ENCODE measurements around the gene ZNF512. TPM values are rescaled to one million over a fixed set of nuclear protein-coding genes. Genes with fewer than 3 reads are reported as not detected.
"Not testable (repeated sequence)": the region's sequence is repeated elsewhere in the genome, so short reads cannot be mapped to it uniquely, and the experiment has no call there.

The ZNF512 gene, protein sequence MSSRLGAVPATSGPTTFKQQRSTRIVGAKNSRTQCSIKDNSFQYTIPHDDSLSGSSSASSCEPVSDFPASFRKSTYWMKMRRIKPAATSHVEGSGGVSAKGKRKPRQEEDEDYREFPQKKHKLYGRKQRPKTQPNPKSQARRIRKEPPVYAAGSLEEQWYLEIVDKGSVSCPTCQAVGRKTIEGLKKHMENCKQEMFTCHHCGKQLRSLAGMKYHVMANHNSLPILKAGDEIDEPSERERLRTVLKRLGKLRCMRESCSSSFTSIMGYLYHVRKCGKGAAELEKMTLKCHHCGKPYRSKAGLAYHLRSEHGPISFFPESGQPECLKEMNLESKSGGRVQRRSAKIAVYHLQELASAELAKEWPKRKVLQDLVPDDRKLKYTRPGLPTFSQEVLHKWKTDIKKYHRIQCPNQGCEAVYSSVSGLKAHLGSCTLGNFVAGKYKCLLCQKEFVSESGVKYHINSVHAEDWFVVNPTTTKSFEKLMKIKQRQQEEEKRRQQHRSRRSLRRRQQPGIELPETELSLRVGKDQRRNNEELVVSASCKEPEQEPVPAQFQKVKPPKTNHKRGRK
- 10 to 100 TPM; 24.0 to 26.5 (median 24.8) TPM for total RNA-seq
- 11.9 TPM for polyA plus RNA-seq
- long read RNA-seq, donor 1, transcript ZNF512-208 (13 exons, 3,543 nt), result minor isoform, 6 of 30 reads
- long read RNA-seq, donor 1, transcript ZNF512-201 (14 exons, 3,541 nt), result major isoform, 9 of 30 reads
- long read RNA-seq, donor 1, partial matches to known transcripts, result 7 of 30 reads
- long read RNA-seq, donor 1, other reads (novel, unspliced or antisense), result 5 of 30 reads
- long read RNA-seq, donor 2, transcript ZNF512-201 (14 exons, 3,541 nt), result major isoform, 9 of 19 reads
- long read RNA-seq, donor 2, partial matches to known transcripts, result 1 of 19 reads
- long read RNA-seq, donor 2, other reads (novel, unspliced or antisense), result 4 of 19 reads
- long read RNA-seq, donor 3, transcript ZNF512-202 (14 exons, 3,417 nt), result minor isoform, 12 of 84 reads
- long read RNA-seq, donor 3, transcript ZNF512-208 (13 exons, 3,543 nt), result major isoform, 24 of 84 reads
- long read RNA-seq, donor 3, transcript ZNF512-201 (14 exons, 3,541 nt), result minor isoform, 23 of 84 reads
- long read RNA-seq, donor 3, partial matches to known transcripts, result 16 of 84 reads
- long read RNA-seq, donor 3, other reads (novel, unspliced or antisense), result 9 of 84 reads
- long read RNA-seq, donor 4, transcript ZNF512-201 (14 exons, 3,541 nt), result minor isoform, 6 of 18 reads
- long read RNA-seq, donor 4, transcript ZNF512-208 (13 exons, 3,543 nt), result major isoform, 7 of 18 reads
- long read RNA-seq, donor 4, partial matches to known transcripts, result 0 of 18 reads
- long read RNA-seq, donor 4, other reads (novel, unspliced or antisense), result 5 of 18 reads

DNA sequence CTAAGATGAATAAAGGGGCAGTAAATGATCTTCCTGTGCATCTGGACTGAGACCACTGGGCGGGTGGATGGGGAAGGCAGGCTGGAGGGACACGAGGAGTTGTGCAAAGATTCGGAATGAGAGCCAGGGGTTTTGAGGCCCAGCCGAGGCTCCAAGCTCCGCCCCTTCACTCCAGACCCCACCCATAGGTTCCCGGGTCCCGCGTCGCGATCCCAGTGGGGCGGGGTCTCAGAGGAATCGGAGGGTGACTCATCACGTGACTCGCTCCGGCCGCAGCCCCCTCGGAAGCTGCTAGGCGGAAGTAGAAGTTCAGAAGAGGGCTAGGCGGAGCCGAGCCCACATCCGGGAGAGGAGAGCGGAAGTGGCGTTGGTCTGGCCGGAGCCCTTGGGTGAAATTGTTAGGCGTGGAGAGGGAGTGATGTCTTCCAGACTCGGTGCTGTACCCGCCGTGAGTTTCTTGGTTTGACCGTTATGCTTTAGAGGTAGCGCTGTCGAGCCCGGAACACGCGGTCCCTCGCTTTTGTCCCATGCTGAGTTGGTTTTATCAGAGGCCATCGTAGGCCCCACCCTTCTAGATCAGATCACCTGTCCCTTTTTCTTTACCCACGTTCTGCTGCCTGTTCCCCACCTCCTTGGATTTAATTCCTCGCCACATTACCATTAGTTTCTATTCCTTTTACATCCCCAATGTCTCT, at the start of gene ZNF512:
Gene ZNF512 (plus strand): TSS at position 348 of the 695 bp plus-strand sequence. CDS start 71 bp downstream, at position 419.
- Histone ChIP-seq H3K27me3 (ENCODE audit: control insufficient read depth, insufficient read depth) (no peaks in the 10 kb centered on the region), H3K4me3 (ENCODE audit: low read length) (peak within 1 kb of the TSS; percentile 83), H3K9me3 (ENCODE audit: control insufficient read depth, low read length) (no peaks in the 10 kb centered on the region), H3K27ac (ENCODE audit: low read length) (peak within 1 kb of the TSS; percentile 58), H3K4me1 (ENCODE audit: control insufficient read depth, insufficient read depth, low read length) (peaks cover 2% of the 10 kb centered on the region)
- DNase-seq (peak; percentile 94 to 96 (median 96)), ATAC-seq (peak; percentile 98)
- WGBS, result under 1% methylated on average over 38 of the region's 38 CpGs
- intact Hi-C loops (cut with DNase I), result no loop called here

DNA sequence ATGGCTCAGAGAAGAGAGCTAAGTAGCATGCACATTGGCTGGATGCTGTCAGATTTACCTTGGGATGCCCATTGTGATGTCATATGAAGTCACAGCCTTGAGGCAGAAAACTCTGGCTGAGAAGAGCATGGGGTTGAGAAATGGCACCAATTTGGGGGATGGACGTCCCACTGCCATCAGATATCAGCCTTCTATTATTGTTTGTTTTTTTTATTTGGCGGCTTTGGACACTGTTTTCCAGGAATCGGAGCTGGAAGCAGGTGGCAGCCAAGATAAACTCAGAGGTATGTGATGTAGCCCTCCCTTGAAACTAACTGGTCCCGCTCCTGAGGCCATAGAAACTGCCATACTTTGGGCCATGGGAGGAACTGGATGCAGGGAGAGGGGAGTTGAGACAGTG, 45.6 kb upstream of the ZNF512 start:
- intact Hi-C loops (cut with DNase I), result no loop called here
- Histone ChIP-seq H3K4me3 (ENCODE audit: low read length) (no peak overlapping the region), H3K27ac (ENCODE audit: low read length) (no peak overlapping the region), H3K4me1 (ENCODE audit: control insufficient read depth, insufficient read depth, low read length) (no peaks in the 10 kb centered on the region), H3K9me3 (ENCODE audit: control insufficient read depth, low read length) (no peaks in the 10 kb centered on the region), H3K27me3 (ENCODE audit: control insufficient read depth, insufficient read depth) (no peaks in the 10 kb centered on the region)
- WGBS, result 46% methylated on average over 4 of the region's 4 CpGs
- no peak for DNase-seq
- ATAC-seq, result no peak

DNA sequence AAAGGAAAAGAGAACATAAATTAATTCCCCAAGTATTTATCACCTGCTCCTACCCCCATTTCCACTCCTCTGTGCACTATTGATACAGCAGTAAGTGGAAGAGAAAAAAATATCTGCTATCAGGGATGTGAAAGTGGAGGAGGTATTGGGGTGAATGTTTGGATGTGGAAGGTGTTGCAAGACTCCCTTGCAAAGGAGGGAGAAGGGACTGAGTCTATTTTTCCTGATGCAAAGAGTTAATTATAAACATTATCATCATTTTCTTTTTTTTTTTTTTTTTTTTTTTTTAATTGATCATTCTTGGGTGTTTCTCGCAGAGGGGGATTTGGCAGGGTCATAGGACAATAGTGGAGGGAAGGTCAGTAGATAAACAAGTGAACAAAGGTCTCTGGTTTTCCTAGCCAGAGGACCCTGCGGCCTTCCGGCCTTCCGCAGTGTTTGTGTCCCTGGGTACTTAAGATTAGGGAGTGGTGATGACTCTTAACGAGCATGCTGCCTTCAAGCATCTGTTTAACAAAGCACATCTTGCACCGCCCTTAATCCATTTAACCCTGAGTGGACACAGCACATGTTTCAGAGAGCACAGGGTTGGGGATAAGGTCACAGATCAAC, 43.9 kb upstream of the ZNF512 start:
- H3K4me3 ChIP-seq (ENCODE audit: low read length); intact Hi-C loops (cut with DNase I); H3K27me3 ChIP-seq (ENCODE audit: control insufficient read depth, insufficient read depth); ATAC-seq; H3K4me1 ChIP-seq (ENCODE audit: control insufficient read depth, insufficient read depth, low read length); H3K27ac ChIP-seq (ENCODE audit: low read length); H3K9me3 ChIP-seq (ENCODE audit: control insufficient read depth, low read length); DNase-seq: not testable (repeated sequence)
- 48% methylated on average over 4 of the region's 6 CpGs for WGBS

DNA sequence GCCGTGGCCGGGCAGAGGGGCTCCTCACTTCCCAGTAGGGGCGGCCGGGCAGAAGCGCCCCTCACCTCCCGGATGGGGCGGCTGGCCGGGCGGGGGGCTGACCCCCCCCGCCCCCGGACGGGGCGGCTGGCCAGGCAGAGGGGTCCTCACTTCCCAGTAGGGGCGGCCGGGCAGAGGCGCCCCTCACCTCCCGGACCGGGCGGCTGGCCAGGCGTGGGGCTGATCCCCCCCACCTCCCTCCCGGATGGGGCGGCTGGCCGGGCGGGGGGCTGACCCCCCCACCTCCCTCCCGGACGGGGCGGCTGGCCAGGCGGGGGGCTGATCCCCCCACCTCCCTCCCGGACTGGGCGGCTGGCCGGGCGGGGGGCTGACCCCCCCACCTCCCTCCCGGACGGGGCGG, 43.2 kb upstream of the ZNF512 start:
- intact Hi-C loops (cut with DNase I); ATAC-seq; H3K27ac ChIP-seq (ENCODE audit: low read length); H3K9me3 ChIP-seq (ENCODE audit: control insufficient read depth, low read length); H3K27me3 ChIP-seq (ENCODE audit: control insufficient read depth, insufficient read depth); H3K4me1 ChIP-seq (ENCODE audit: control insufficient read depth, insufficient read depth, low read length); H3K4me3 ChIP-seq (ENCODE audit: low read length): not testable (repeated sequence)
- 93% methylated on average over 27 of the region's 35 CpGs for WGBS
- peak in 1 of 3 donors; percentile 54 for DNase-seq

DNA sequence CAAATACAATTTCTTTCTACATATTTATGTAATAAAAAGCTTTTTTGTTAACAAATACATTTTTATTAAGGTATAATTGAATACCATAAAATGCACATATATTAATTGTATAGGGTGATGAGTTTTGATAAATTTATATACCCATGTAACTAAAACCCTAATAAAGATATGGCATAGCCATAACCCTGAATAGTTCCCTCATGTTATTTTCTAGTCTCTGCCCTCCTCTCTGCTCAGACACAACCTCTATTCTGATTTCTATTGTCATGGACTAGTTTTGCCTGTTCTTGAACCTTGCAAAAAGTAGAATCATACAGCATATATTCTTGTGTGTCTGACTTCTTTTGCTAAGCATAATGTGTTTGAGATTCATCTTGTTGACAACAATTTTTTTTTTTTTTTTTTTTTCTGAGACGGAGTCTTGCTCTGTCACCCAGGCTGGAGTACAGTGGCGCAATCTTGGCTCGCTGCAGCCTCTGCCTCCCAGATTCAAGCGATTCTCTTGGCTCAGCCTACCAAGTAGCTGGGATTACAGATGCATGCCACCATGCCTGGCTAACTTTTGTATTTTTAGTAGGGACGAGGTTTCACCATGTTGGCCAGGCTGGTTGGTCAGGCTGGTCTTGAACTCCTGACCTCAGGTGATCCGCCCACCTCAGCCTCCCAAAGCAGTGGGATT, 38.6 kb upstream of the ZNF512 start:
- Histone ChIP-seq H3K27me3 (ENCODE audit: control insufficient read depth, insufficient read depth) (no peaks in the 10 kb centered on the region), H3K9me3 (ENCODE audit: control insufficient read depth, low read length) (no peaks in the 10 kb centered on the region), H3K4me3 (ENCODE audit: low read length) (no peak overlapping the region), H3K27ac (ENCODE audit: low read length) (no peak overlapping the region), H3K4me1 (ENCODE audit: control insufficient read depth, insufficient read depth, low read length) (no peaks in the 10 kb centered on the region)
- 88% methylated on average over 6 of the region's 6 CpGs for WGBS
- ATAC-seq, result no peak
- DNase-seq, result no peak
- intact Hi-C loops (cut with DNase I), result no loop called here

DNA sequence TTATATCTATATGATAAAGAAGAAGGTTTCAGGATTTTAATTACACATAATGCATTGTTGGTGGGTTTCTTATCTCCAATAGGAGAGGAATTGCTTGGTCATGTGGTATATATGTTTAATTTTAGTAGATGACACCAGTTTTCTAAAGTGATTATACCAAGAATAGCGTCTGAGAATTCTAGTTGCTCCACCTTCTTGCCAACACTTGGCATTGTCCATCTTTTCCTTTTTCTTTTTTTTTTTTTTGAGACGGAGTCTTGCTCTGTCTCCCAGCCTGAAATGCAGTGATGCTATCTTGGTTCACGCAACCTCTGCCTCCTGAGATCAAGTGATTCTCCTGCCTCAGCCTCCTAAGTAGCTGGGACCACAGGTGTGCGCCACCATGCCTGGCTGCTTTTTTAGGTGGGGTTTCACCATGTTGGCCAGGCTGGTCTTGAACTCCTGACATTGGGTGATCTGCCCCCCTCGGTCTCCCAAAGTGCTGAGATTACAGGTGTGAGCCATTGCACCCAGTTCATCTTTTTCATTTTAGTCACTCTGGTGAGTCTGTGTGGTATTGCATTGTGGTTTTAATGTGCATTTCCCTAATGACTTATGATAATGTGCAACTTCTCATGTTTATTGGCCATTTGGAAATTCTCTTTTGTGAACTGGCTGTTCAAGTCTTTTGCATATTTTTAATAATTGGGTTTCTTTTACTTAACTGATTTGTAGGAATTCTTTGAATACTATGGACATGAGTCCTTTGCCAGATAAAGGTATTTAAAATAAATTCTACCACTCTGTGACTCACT, 37.3 kb upstream of the ZNF512 start:
- no peaks in the 10 kb centered on the region for H3K27me3 ChIP-seq (ENCODE audit: control insufficient read depth, insufficient read depth)
- no peak for DNase-seq
- no peaks in the 10 kb centered on the region for H3K9me3 ChIP-seq (ENCODE audit: control insufficient read depth, low read length)
- ATAC-seq, result no peak
- no peaks in the 10 kb centered on the region for H3K4me1 ChIP-seq (ENCODE audit: control insufficient read depth, insufficient read depth, low read length)
- intact Hi-C loops (cut with DNase I), result no loop called here
- no peak overlapping the region for H3K27ac ChIP-seq (ENCODE audit: low read length)
- WGBS, result 88% methylated on average over 5 of the region's 5 CpGs
- H3K4me3 ChIP-seq (ENCODE audit: low read length), result no peak overlapping the region

DNA sequence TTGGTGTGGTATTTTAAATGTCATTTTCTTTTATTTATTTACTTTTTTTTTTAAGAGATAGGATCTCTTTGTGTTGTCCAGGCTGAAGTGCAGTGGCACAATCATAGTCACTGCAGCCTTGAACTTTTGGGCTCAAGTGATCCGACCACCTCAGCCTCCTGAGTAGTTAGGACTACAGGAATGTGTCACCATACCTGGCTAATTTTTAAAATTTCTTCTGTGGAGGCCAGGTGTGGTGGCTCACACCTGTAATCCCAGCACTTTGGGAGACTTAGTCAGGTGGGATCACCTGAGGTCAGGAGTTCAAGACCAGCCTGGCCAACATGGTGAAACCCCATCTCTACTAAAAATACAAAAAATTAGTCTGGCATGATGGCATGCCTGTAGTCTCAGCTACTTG, 33.5 kb upstream of the ZNF512 start:
- Histone ChIP-seq H3K4me3 (ENCODE audit: low read length) (no peak overlapping the region), H3K9me3 (ENCODE audit: control insufficient read depth, low read length) (no peaks in the 10 kb centered on the region), H3K4me1 (ENCODE audit: control insufficient read depth, insufficient read depth, low read length) (no peaks in the 10 kb centered on the region), H3K27me3 (ENCODE audit: control insufficient read depth, insufficient read depth) (no peaks in the 10 kb centered on the region), H3K27ac (ENCODE audit: low read length) (no peak overlapping the region)
- DNase-seq, result no peak
- WGBS, result 67% methylated on average over 1 of the region's 1 CpG
- intact Hi-C loops (cut with DNase I), result no loop called here
- ATAC-seq, result no peak

DNA sequence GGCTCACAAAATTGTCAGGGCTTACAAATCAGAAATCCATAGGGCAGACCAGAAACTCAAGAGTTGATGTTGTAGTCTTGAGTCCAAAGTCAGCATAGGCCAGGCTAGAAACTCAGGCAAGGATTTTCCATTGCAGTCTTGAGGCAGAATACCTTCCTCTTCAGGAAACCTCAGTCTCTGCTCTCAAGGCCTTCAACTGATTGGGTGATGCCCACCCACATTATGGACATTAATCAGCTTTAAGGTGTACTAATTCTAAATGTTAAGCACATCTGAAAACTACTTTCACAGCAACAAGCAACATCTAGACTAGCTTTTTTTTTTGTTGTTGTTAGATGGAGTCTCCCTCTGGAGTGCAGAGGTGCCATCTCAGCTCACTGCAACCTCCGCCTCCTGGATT, 31.3 kb upstream of the ZNF512 start:
- DNase-seq (no peak), ATAC-seq (no peak)
- Histone ChIP-seq H3K27me3 (ENCODE audit: control insufficient read depth, insufficient read depth) (no peaks in the 10 kb centered on the region), H3K27ac (ENCODE audit: low read length) (no peak overlapping the region), H3K9me3 (ENCODE audit: control insufficient read depth, low read length) (no peaks in the 10 kb centered on the region), H3K4me3 (ENCODE audit: low read length) (no peak overlapping the region), H3K4me1 (ENCODE audit: control insufficient read depth, insufficient read depth, low read length) (no peaks in the 10 kb centered on the region)
- intact Hi-C loops (cut with DNase I), result no loop called here
- WGBS, result 98% methylated on average over 1 of the region's 1 CpG

DNA sequence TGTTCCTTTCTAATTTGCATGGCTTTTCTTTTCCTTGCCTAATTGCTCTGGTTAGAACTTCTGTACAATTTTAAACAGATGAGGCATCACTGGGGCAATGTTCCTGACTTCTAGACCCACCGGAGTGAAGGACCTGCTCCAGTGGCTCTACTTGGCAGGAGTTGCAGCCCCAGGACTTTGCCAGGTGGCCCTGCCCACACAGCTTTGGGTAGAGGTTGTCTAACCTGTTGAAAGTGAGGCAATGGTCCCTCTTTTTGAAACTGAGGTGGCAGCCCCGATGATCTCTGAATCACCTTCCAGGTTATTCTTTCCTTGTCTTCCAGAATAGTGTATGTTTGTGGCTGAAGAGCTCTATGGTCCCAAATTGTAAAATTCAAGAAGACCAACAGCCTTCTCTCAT, 29.9 kb upstream of the ZNF512 start:
- Histone ChIP-seq H3K4me1 (ENCODE audit: control insufficient read depth, insufficient read depth, low read length) (no peaks in the 10 kb centered on the region), H3K9me3 (ENCODE audit: control insufficient read depth, low read length) (no peaks in the 10 kb centered on the region), H3K27me3 (ENCODE audit: control insufficient read depth, insufficient read depth) (no peaks in the 10 kb centered on the region), H3K27ac (ENCODE audit: low read length) (no peak overlapping the region), H3K4me3 (ENCODE audit: low read length) (no peak overlapping the region)
- DNase-seq, result no peak
- ATAC-seq, result no peak
- intact Hi-C loops (cut with DNase I), result no loop called here
- WGBS, result 85% methylated on average over 2 of the region's 2 CpGs
